ENCODE data around the gene CLHC1.

DNA sequence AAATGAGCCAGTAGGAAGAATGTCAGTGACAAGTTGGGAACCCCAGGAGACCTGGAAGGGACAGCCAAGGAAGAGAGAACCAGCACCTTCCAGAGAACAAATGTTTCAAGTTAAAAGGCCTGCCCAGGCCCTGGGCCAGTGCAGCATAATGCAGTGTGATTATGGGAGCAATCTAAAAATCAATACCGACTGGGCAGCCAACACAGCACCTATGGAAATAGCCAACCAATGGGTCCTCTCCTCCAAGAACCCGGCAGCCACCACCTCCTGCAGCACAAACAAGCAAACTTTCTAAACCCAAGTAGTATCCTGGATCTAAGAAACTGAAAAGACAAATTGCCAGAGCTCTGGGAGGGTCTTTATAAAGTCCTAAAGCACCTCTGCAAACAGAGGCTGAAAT lies 71.7 kb downstream of the CLHC1 start:
- TF ChIP-seq, protein P1, sequence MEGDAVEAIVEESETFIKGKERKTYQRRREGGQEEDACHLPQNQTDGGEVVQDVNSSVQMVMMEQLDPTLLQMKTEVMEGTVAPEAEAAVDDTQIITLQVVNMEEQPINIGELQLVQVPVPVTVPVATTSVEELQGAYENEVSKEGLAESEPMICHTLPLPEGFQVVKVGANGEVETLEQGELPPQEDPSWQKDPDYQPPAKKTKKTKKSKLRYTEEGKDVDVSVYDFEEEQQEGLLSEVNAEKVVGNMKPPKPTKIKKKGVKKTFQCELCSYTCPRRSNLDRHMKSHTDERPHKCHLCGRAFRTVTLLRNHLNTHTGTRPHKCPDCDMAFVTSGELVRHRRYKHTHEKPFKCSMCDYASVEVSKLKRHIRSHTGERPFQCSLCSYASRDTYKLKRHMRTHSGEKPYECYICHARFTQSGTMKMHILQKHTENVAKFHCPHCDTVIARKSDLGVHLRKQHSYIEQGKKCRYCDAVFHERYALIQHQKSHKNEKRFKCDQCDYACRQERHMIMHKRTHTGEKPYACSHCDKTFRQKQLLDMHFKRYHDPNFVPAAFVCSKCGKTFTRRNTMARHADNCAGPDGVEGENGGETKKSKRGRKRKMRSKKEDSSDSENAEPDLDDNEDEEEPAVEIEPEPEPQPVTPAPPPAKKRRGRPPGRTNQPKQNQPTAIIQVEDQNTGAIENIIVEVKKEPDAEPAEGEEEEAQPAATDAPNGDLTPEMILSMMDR (IDR thresholded peaks at IDR 0.05), result no peak
- TF ChIP-seq, protein P2, sequence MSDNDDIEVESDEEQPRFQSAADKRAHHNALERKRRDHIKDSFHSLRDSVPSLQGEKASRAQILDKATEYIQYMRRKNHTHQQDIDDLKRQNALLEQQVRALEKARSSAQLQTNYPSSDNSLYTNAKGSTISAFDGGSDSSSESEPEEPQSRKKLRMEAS (IDR thresholded peaks at IDR 0.05; ENCODE audit: low read depth), result no peak

Data from SK-N-SH (cell line).